Adipose tissue (tissue), 3 donors: ENCODE data around the gene PRDX6. TPM values are rescaled to one million over a fixed set of nuclear protein-coding genes. Genes with fewer than 3 reads are reported as not detected.

Source experiments
- H3K27ac ChIP-seq: one replicate; pipeline ENCODE4 v1.5.1; 2013; ENCODE audit warnings: low read depth, low read length
- WGBS, 3 donors: extraction: QIAGEN DNeasy Blood & Tissue Kit; methylation state at CpG; one replicate each; pipeline ENCODE4 v1.1.7; 2013; 5-methylcytosine and 5-hydroxymethylcytosine counted together
- polyA plus RNA-seq, 3 donors: library from polyadenylated mRNA; stranded (reverse); fragments of 200-250 nt; gene quantifications; one replicate each; pipeline ENCODE4 v1.2.3, GENCODE V29; 2013
- donor health status: healthy with polysubstance abuse.
- donor health status: Bipolar disorder and iron deficiency.
- donor health status: healthy.

PRDX6 gene
- polyA plus RNA-seq, 3 donors = 196 to 892 (median 488) TPM

DNA sequence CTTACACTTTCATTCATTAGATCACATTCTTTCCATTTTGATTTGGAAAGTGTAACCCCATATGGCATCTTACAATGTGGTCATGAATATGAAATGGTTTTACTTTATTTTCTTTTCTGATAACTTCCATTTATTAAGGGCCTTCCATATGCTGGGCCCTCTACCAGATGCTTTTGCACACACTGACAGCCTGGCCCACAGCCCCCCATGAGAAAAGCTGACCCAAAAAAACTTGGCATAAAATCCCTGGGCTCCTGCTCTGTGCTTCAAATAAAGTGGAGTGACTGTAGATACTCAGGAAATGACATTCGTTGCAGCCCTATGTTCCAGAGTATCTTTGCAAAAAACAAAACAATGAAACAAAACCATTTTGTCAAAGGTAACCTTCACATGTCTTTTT is 48.8 kb downstream of the PRDX6 start:
- WGBS, 3 donors = 34 to 67% (median 58%) methylated on average over 1 of the region's 1 CpG

DNA sequence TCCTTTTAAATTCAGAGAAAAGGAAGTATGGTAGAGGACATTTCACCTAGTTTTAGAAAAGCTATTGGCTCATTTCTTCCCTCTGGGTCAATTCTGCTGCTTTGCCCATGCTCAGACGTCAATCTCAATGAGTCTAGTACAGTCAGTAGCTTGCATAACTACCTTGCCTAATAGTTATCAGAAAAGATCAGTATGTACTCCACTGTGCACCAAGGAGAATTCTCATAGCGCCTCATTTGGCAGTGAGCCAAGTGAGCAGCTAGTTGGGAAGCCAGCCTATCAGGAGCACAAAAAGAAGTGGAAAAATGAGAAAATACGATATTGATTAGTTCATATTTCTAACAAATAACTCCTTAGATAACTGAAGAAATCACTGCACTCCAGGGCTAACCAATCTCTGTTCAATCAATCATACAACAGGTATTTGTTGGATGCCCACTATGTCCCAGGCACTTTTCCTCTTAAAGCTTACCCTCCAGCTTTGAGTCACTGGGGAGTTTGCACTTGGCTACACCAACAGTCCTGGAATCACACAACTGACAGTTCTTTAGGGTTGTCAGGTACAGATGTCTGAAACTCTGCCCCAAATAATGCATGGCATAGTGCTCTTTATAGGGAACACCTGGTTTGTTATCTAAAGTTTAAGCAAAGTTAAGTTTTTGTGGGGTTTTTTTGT is 50.2 kb downstream of the PRDX6 start:
- no peak overlapping the region for H3K27ac ChIP-seq
- WGBS, 3 donors = 22 to 43% (median 39%) methylated on average over 3 of the region's 3 CpGs

More for the DNA sequence above, 48.8 kb downstream of the PRDX6 start:
- H3K27ac ChIP-seq = no peak overlapping the region

DNA sequence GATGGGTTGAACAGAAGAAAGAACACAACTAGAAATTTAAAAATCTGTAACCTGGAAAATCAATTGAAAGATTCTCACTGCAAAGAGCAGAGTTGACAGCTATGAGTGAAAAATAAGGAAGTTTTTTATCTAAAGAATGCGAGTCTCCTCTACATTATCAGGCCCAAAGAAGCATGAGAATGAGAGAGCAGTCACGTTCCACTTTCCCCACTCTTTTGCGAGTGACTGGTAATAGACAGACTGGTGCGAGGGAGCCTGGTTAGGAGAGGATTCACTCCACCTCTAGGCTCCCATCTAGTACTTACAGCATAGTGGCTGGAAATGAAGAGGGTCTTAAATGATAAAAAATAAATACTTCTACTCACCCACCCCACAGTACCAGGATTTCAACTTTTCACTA is 52.0 kb downstream of the PRDX6 start:
- WGBS, 3 donors = 59 to 79% (median 75%) methylated on average over 4 of the region's 4 CpGs
- H3K27ac ChIP-seq = no peak overlapping the region

DNA sequence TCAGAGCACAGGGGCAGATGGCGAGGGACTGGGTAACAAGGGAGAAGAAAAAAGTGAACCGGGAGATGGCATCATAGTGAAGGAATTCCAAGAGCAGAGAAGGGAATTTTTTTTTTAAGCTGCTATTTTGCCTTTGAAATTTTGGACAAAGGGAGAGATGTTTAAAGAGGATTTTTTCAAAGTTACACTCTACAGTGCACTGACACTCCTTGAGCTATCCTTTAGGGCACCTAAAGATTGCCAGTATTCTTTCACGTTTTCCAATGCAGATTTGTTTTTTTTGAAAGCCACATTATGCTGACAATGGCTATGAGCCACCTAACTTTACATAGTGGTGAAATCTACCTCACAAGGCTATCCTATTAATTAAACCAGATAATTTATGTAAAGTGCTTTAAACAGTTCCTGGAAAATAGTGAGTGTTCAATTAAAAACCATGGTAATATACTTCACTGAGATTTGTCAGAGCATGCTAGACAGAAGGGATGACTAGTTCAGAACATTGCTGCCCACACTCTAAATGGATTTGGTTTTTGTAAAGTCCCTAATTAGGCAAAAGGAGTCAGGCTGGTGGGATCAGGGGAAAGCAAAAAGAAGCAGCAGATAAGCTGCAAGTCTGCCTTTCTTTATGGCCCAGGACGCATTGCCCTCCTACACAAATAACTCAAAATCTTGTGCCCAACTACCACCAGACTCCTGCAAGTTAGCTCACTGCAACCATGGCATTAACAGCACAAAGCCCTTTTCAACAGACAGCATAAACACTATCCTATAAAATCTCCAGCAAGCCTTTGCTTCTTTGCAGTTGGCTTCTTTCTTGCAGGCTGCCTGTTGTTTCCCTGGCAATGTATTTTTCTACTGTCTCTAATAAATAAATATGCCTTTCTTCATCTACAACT is 53.9 kb downstream of the PRDX6 start:
- WGBS, 3 donors = 58 to 80% (median 68%) methylated on average over 4 of the region's 4 CpGs
- H3K27ac ChIP-seq = no peak overlapping the region

DNA sequence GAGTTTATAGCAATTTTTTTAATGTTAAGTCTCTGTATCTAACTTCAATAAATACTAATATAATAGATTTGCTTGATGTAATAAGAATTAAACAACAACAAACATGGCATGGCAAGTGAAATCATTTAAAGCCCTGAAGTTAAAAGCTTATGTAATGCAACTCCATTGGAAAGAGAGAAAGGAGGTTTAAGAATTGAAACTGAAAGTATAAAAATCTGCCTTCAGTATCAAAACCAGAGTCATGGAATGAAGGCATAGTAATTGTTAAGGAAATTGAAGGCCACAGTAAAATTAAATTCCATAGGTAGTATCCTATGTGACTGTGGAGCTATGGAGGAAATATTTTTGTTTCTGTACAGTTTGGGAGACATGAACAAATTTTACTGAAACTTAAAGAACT is 55.1 kb downstream of the PRDX6 start:
- H3K27ac ChIP-seq = no peak overlapping the region

DNA sequence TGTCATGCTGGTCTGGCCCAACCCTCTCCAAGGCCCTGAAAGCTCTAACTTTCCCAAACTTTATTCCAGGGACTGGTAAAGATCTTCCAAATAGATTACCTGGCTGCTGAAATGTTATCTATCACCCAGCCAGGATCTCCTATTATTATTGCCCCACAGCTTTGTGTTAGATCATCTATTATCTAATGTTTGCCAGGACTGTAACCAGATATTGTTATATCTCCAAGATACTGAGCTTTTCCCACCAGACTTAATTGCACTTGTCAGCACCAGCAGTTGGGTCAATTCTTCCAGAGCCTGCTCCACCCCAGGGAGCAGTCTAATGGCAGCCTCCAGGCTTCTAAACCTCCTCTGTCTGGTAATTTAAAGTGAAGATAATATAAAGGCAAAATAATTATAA is 59.1 kb downstream of the PRDX6 start:
- no peak overlapping the region for H3K27ac ChIP-seq

Other genes with a start within 250 kb of the PRDX6 start
- gene SLC9C2, start 125.7 kb downstream of the PRDX6 start, polyA plus RNA-seq = under 1 TPM in 2 of 3 donors, not detected in 1; 0.02 to 0.07 TPM
- not detected for gene TEX50, start 158.0 kb downstream of the PRDX6 start, polyA plus RNA-seq
- under 1 TPM in 2 of 3 donors, not detected in 1; 0.13 to 0.26 TPM for gene ANKRD45, start 192.5 kb downstream of the PRDX6 start, polyA plus RNA-seq
- 10 to 100 TPM in 2 of 3 donors, 1 to 10 TPM in 1; 6.2 to 16.2 (median 12.7) TPM for gene KLHL20, start 237.6 kb downstream of the PRDX6 start, polyA plus RNA-seq